ENCODE measurements around the gene WFDC10B. TPM values are rescaled to one million over a fixed set of nuclear protein-coding genes. Genes with fewer than 3 reads are reported as not detected.

WFDC10B gene
- total RNA-seq, 1 experiment from 2014 or later: not detected

DNA sequence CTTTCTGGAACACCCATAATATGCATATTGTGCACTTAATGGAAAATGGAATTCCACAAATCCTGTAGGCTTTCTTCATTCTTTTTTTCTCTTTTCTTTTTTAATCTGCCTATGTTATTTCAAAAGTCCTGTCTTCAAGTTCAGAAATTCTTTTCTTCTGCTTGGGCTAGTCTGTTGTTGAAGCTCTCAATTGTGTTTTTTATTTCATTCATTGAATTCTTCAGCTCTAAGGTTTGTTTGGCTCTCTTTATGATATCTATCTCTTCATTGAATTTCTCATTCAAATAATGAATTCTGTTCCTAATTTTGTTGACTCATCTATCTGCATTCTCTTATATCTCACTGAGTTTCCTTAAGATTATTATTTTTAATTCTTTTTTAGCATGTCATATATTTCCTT, 27.4 kb upstream of the WFDC10B start (continued):
- TF ChIP-seq, protein P1, sequence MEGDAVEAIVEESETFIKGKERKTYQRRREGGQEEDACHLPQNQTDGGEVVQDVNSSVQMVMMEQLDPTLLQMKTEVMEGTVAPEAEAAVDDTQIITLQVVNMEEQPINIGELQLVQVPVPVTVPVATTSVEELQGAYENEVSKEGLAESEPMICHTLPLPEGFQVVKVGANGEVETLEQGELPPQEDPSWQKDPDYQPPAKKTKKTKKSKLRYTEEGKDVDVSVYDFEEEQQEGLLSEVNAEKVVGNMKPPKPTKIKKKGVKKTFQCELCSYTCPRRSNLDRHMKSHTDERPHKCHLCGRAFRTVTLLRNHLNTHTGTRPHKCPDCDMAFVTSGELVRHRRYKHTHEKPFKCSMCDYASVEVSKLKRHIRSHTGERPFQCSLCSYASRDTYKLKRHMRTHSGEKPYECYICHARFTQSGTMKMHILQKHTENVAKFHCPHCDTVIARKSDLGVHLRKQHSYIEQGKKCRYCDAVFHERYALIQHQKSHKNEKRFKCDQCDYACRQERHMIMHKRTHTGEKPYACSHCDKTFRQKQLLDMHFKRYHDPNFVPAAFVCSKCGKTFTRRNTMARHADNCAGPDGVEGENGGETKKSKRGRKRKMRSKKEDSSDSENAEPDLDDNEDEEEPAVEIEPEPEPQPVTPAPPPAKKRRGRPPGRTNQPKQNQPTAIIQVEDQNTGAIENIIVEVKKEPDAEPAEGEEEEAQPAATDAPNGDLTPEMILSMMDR (IDR thresholded peaks at IDR 0.05 in 2 of 3, conservative IDR thresholded peaks at IDR 0.05 in 1 of 3; ENCODE audit: borderline replicate concordance in 1 of 3, insufficient read depth in 1 of 3, low read depth in 2 of 3, low read length in 2 of 3): no peak

DNA sequence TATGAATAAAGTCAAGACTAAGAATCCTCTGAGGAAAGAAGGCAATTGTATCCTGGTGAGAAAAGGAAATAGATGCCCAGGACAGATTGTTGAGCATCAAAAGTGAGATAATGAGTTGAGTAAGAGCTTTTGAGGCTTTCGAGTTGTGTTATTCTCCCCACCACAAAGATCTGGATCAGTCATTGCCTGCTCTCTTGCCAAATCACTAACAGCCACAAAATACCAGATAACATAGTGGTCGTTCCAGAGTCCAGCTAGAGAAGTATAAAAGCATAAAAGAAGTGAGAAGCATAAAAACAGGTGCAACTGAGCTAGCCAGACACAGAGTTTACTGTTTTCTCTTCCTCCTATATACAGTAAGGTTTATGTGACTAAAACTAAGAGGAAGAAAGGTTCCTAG, 22.2 kb upstream of the WFDC10B start:
- ChIA-PET POLR2A (no interaction called here), RAD21 (ENCODE audit: low non-redundant PET in 1 of 2, low total read pairs in 2 of 2, uncharacterized antibody in 2 of 2, unreplicated experiment in 2 of 2) (no interaction called here), CTCF (no interaction called here)
- H3K4me1 ChIP-seq (ENCODE audit: control insufficient read depth in 1 of 2, insufficient read depth in 2 of 2, low read length in 2 of 2): no peaks in the 10 kb centered on the region
- H3K4me3 ChIP-seq (replicated peaks in 1 of 2; ENCODE audit: low read depth in 1 of 2, low read length in 2 of 2): no peak overlapping the region
- no TSS peak for BruUV-seq (replicated peaks)
- H3K36me3 ChIP-seq (ENCODE audit: control insufficient read depth in 1 of 2, insufficient read depth in 2 of 2, low read length in 2 of 2): no peaks in the 10 kb centered on the region
- 0 out of 4 replicates have a peak, but pooled peaks cover 0 to 3% of the 10 kb centered on the region in 2 experiments for H3K9me3 ChIP-seq (ENCODE audit: control insufficient read depth in 1 of 2, insufficient read depth in 1 of 2, low read depth in 1 of 2, low read length in 2 of 2)
- intact Hi-C loops (cut with micrococcal nuclease): no loop called here
- no peak overlapping the region for H2AFZ ChIP-seq (ENCODE audit: low read depth, low read length, poor library complexity, severe bottlenecking)
- H3K27me3 ChIP-seq (ENCODE audit: insufficient read depth, low read length): peaks cover 17% of the 10 kb centered on the region
- no peak overlapping the region for H3K9ac ChIP-seq (ENCODE audit: low read length)
- no peak for TF ChIP-seq EZH2 (IDR thresholded peaks at IDR 0.05)
- TF ChIP-seq ZFX (IDR thresholded peaks at IDR 0.05): no peak
- no peak for TF ChIP-seq CBX3 (IDR thresholded peaks at IDR 0.05; ENCODE audit: low read depth)
- TF ChIP-seq, protein P1 (IDR thresholded peaks at IDR 0.05 in 2 of 3, conservative IDR thresholded peaks at IDR 0.05 in 1 of 3; ENCODE audit: borderline replicate concordance in 1 of 3, insufficient read depth in 1 of 3, low read depth in 2 of 3, low read length in 2 of 3): no peak
- no peak for TF ChIP-seq CEBPB (IDR thresholded peaks at IDR 0.05; ENCODE audit: low read depth)
- TF ChIP-seq, protein P2, sequence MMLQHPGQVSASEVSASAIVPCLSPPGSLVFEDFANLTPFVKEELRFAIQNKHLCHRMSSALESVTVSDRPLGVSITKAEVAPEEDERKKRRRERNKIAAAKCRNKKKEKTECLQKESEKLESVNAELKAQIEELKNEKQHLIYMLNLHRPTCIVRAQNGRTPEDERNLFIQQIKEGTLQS (IDR thresholded peaks at IDR 0.05): no peak
- TF ChIP-seq, protein P3, sequence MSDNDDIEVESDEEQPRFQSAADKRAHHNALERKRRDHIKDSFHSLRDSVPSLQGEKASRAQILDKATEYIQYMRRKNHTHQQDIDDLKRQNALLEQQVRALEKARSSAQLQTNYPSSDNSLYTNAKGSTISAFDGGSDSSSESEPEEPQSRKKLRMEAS (IDR thresholded peaks at IDR 0.05): no peak
- TF ChIP-seq SP1 (IDR thresholded peaks at IDR 0.05; ENCODE audit: low read depth): no peak
- H4K20me1 ChIP-seq (ENCODE audit: insufficient read depth): no peaks in the 10 kb centered on the region
- DNase-seq (ENCODE audit: low read depth, low spot score) (no peak), ATAC-seq (no peak)
- H3K9me2 ChIP-seq (ENCODE audit: insufficient read depth): no peaks in the 10 kb centered on the region
- no peak overlapping the region for H3K27ac ChIP-seq (ENCODE audit: low read depth, low read length)
- no peak overlapping the region for H3K4me2 ChIP-seq (ENCODE audit: low read length)
- no peaks in the 10 kb centered on the region for H3K79me2 ChIP-seq (ENCODE audit: insufficient read depth, low read length)
